ENCODE measurements around the gene CALD1.

The CALD1 gene

GRCh38 chr7:134789967-134790685, 10.7 kb downstream of the CALD1 start:
- DNase-seq, result no peak

- no peak for DNase-seq
These were observed 13.5 kb downstream of the CALD1 start for GRCh38 chr7:134792968-134793367.

GRCh38 chr7:134795231-134795630, 15.8 kb downstream of the CALD1 start:
- DNase-seq, result no peak

- no peak for DNase-seq
These were observed 18.7 kb downstream of the CALD1 start for GRCh38 chr7:134798155-134798554.

- no peak for DNase-seq
These were observed 19.9 kb downstream of the CALD1 start for GRCh38 chr7:134799377-134799776.

- no peak for DNase-seq
These were observed 23.3 kb downstream of the CALD1 start for GRCh38 chr7:134802762-134803161.

- no peak for DNase-seq
These were observed 24.9 kb downstream of the CALD1 start for GRCh38 chr7:134804351-134804750.

GRCh38 chr7:134804854-134805253, 25.4 kb downstream of the CALD1 start:
- no peak for DNase-seq

GRCh38 chr7:134806197-134806596, 26.8 kb downstream of the CALD1 start:
- DNase-seq, result no peak

GRCh38 chr7:134809616-134810015, 30.2 kb downstream of the CALD1 start:
- DNase-seq, result no peak

- no peak for DNase-seq
These were observed 32.3 kb downstream of the CALD1 start for GRCh38 chr7:134811765-134812164.

GRCh38 chr7:134813663-134814396, 34.4 kb downstream of the CALD1 start:
- DNase-seq, result no peak

- no peak for DNase-seq
These were observed 35.4 kb downstream of the CALD1 start for GRCh38 chr7:134814730-134815364.

GRCh38 chr7:134818613-134819345, 39.3 kb downstream of the CALD1 start:
- DNase-seq, result no peak

GRCh38 chr7:134819401-134819800, 40.0 kb downstream of the CALD1 start:
- no peak for DNase-seq

GRCh38 chr7:134820295-134820694, 40.9 kb downstream of the CALD1 start:
- no peak for DNase-seq

GRCh38 chr7:134820778-134821177, 41.3 kb downstream of the CALD1 start:
- no peak for DNase-seq

- no peak for DNase-seq
These were observed 44.0 kb downstream of the CALD1 start for GRCh38 chr7:134823400-134823799.

- DNase-seq, result no peak
These were observed 46.2 kb downstream of the CALD1 start for GRCh38 chr7:134825666-134826065.

- no peak for DNase-seq
These were observed 46.7 kb downstream of the CALD1 start for GRCh38 chr7:134826105-134826504.

GRCh38 chr7:134827436-134827835, 48.0 kb downstream of the CALD1 start:
- DNase-seq, result no peak

- no peak for DNase-seq
These were observed 48.5 kb downstream of the CALD1 start for GRCh38 chr7:134827889-134828288.

GRCh38 chr7:134828361-134828760, 48.9 kb downstream of the CALD1 start:
- DNase-seq, result no peak

Measured in effector CD8-positive, alpha-beta T cell (primary cell).